Erythroblast (primary cell): Measurements from ENCODE around the gene SLC4A3.

Experiments
- DNase-seq, 2 experiments: peaks; one replicate each; lab custom pipeline; 2025; lab: John Stamatoyannopoulos, UW
- GATA1 ChIP-seq: IDR thresholded peaks from 2 replicates; pipeline ENCODE4 v1.6.1; 2011; ENCODE audit warnings: low read depth, mild to moderate bottlenecking, control low read depth, low read length, moderate library complexity
- POLR2A ChIP-seq: IDR thresholded peaks from 2 replicates; pipeline ENCODE4 v1.6.1; 2011; ENCODE audit warnings: mild to moderate bottlenecking, low read length

The SLC4A3 gene

DNA sequence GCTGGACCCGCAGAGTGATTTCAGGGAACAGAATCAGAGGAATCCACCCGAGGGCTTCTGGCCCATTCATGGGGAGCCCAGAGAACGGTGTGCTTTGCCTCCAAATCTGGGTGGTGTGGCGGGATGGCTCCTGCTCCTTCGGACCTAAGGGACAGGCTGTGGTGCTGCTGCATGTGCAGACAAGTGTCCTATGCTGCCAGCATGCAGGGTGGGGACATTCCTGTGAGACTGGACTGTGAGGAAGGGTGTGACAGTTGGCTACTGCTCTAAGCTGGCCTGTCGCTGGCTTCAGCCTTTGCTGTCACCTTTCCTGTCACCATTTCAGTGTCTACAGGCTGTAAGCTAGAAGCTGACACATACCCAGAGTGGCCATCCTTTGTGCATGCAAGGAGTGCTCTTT is 2.9 kb upstream of the SLC4A3 start:
- no peak for DNase-seq
- TF ChIP-seq POLR2A, result no peak

DNA sequence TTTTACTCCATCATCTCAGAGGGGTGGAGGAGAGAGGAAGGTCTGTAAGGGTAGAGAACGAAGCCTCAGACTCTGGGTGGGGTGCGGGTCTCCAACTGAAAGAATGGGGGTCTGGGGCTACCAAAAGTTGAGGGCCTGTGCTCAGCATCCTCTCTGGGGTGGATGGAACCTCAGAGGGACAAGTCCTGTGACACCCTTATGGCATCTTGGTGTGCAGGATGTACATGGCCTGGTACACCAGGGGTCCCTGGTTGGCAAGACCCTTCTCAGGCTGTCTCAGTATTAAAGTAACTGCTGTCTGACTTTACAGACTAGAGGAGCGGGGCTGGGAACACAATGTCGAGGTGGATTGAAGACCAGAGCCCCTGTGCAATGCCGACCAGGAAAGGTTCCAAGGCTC is 2.3 kb upstream of the SLC4A3 start:
- no peak for DNase-seq
- no peak for TF ChIP-seq POLR2A
- no peak for TF ChIP-seq GATA1

DNA sequence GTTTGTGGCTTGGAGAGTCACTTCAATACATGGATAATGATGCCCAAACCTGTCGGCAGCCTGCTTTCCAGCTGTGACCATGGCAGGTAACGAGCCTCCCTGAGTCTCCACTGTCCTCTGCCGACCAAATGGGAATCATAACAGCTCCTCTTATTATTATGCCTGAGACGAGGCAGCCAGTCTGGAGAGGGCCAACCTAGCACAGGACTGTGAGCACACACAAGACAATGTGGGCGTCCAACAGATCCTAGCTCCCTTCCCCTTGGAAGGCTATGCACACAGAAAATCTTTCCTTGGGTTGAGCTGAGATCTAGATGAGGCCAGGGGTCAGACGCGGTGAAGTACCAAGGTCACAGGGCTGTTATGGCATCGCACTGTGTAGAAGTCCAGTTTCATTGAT is 890 bp upstream of the SLC4A3 start:
- no peak for TF ChIP-seq GATA1
- no peak for TF ChIP-seq POLR2A

GRCh38 chr2:219628235-219628985 is 980 bp downstream of the SLC4A3 start:
- TF ChIP-seq POLR2A (no peak), GATA1 (no peak)
- DNase-seq, result no peak

More for the DNA sequence above, 890 bp upstream of the SLC4A3 start:
- DNase-seq, result no peak

DNA sequence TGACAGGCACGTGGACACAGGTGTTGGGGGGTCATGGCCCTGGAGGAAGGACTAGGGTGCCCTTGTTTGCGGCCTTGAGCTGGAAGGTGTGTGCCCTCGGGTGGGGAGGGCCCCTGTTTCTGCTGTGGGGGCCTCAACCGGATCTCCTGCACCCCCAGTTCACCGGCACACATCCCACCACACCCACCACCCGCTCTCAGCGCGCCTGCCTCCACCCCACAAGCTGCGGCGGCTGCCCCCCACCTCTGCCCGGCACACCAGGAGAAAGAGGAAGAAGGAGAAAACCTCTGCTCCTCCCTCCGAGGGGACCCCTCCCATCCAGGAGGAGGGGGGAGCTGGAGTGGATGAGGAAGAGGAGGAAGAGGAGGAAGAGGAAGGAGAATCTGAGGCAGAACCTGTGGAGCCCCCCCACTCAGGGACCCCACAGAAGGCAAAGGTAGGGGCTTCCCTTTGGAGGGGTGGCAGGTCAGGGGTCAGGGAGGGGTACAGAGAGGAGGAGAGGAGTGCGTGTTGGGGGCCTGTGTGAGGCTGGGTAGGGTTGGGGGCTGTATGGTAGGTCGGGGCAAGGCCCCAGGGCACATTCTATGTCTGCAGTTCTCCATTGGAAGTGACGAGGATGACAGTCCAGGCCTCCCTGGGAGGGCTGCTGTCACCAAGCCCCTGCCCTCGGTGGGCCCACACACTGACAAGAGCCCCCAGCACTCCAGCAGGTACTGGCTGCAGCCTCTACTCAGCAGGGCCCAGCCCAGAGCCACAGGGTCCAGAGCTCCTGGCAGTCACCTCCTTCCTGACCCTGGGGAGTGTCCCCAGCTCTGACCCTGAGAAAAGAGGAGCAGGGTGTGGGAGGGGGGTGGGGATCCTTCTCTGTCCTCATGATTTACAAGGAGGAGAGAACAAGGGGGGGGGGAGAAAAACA is 1.8 kb downstream of the SLC4A3 start:
- DNase-seq, result no peak
- TF ChIP-seq POLR2A, result no peak
- no peak for TF ChIP-seq GATA1

- no peak for DNase-seq
- TF ChIP-seq GATA1 (no peak), POLR2A (no peak)
Measured at GRCh38 chr2:219629976-219630695, 2.7 kb downstream of the SLC4A3 start.

DNA sequence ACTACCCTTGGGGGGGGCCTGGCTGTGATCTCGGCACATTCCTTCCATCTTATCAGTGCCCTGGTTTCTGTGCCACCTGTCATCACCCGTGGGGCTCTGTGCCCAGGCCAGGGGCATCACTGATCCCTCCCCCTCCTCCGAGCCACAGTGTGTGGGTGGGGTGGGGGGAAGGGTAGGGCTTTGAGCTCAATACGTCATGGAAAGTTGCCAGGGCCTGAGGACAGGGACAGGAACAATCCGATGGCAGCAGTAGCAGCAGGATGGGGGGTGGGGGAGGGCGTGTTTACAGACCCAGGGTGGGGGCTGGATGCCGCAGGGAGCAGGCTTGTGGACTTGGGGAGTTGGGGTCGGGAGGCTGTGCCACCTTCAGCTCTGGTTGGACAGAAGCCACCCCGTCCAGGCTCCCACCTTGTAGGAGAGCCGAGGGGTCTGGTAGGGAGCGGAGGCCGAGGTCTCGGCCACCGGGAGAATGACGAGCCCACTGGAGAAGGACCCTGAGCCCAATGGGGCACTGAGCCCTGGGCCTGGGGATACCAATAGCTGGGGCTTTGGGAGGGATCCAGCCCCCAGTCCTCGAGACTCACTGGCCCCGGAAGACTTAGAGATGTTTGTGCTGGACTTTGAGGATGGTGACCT is 3.5 kb downstream of the SLC4A3 start:
- no peak for DNase-seq
- TF ChIP-seq POLR2A, result no peak
- no peak for TF ChIP-seq GATA1

DNA sequence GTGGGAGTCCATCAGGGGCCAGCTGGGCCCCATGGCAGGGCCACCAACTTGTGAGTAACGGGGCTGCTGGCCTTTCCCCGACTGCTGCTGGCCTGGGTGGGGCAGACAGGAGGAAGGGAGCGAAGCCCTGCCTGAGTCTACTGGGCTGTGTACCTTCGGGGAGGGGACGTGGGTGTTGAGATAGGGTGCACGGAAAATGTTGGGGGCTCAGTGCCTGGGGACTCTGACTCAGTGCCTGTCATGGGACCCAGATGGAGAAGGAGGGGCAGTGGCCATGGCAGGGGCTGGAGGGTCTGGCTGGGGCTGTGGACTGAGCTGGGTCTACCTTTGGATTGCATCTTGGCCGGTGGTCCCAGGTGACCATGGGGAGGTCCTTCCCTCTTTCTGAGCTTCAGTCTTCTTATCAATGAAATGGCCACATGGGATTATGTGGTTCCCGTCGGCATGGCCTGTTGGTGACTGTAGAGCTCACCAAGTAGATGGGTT is 4.0 kb downstream of the SLC4A3 start:
- DNase-seq, result no peak
- TF ChIP-seq POLR2A, result no peak
- no peak for TF ChIP-seq GATA1

- no peak for DNase-seq
- no peak for TF ChIP-seq POLR2A
- TF ChIP-seq GATA1, result no peak
Measured at GRCh38 chr2:219631904-219632759, 4.7 kb downstream of the SLC4A3 start.

GRCh38 chr2:219632760-219633105 is 5.3 kb downstream of the SLC4A3 start:
- no peak for DNase-seq
- TF ChIP-seq POLR2A, result no peak
- TF ChIP-seq GATA1, result no peak

- no peak for TF ChIP-seq POLR2A
- no peak for TF ChIP-seq GATA1
- DNase-seq, result no peak
Measured at GRCh38 chr2:219633276-219634065, 6.0 kb downstream of the SLC4A3 start.
